KMS-11 (cell line): ENCODE measurements around the gene ZFAND3.

Experiments used
- H2AFZ ChIP-seq: fragments of 200-600 bp; sonication (generic); 2 replicates; pipeline ENCODE4 v1.6.1; 2016; ENCODE audit warnings: antibody characterized with exemption, mixed run types, low read depth
- H3K27ac ChIP-seq: fragments of 200-600 bp; sonication (generic); 2 replicates; pipeline ENCODE4 v1.6.1; 2016; ENCODE audit warnings: mild to moderate bottlenecking, mixed run types
- H3K27me3 ChIP-seq: fragments of 200-600 bp; sonication (generic); 2 replicates; pipeline ENCODE4 v1.6.1; 2017; ENCODE audit warnings: mild to moderate bottlenecking, low read depth, mixed run types, moderate library complexity; ENCODE audit not compliant: insufficient read depth
- H3K36me3 ChIP-seq: fragments of 200-600 bp; sonication (generic); 2 replicates; pipeline ENCODE4 v1.6.1; 2017; ENCODE audit warnings: mild to moderate bottlenecking, mixed run types; ENCODE audit not compliant: insufficient read depth
- H3K4me1 ChIP-seq: fragments of 200-600 bp; sonication (generic); 2 replicates; pipeline ENCODE4 v1.6.1; 2016; ENCODE audit warnings: mild to moderate bottlenecking, low read depth, mixed run types; ENCODE audit not compliant: poor library complexity, severe bottlenecking
- H3K4me2 ChIP-seq: fragments of 200-600 bp; sonication (generic); 2 replicates; pipeline ENCODE4 v1.7.0; 2016; ENCODE audit warnings: mild to moderate bottlenecking, mixed run types
- H3K4me3 ChIP-seq: fragments of 200-600 bp; sonication (generic); IDR thresholded peaks from 2 replicates; pipeline ENCODE4 v1.6.1; 2017; ENCODE audit warnings: low read depth, low read length, mixed read lengths; ENCODE audit not compliant: insufficient read depth
- H3K79me2 ChIP-seq: fragments of 200-600 bp; sonication (generic); 2 replicates; pipeline ENCODE4 v1.6.1; 2016; ENCODE audit warnings: low read depth, mixed run types; ENCODE audit not compliant: insufficient read depth
- H3K9ac ChIP-seq: fragments of 200-600 bp; sonication (generic); 2 replicates; pipeline ENCODE4 v1.6.1; 2016; ENCODE audit warnings: mild to moderate bottlenecking, mixed run types
- H4K20me1 ChIP-seq: fragments of 200-600 bp; sonication (generic); 2 replicates; pipeline ENCODE4 v1.6.1; 2016; ENCODE audit warnings: mild to moderate bottlenecking, mixed run types; ENCODE audit not compliant: insufficient read depth
- CTCF ChIP-seq: fragments of 200-600 bp; sonication (generic); conservative IDR thresholded peaks from 2 replicates; pipeline ENCODE4 v1.6.1; 2017; ENCODE audit warnings: low read depth, mild to moderate bottlenecking, antibody characterized with exemption, low read length, moderate library complexity, mixed read lengths

ZFAND3 gene

GRCh38 chr6:37982317-37982716 is 162.8 kb downstream of the ZFAND3 start:
- Histone ChIP-seq H3K4me3 (no peak overlapping the region), H3K27ac (no peak overlapping the region), H2AFZ (no peak overlapping the region), H3K9ac (no peak overlapping the region), H3K36me3 (no peaks in the 10 kb centered on the region), H4K20me1 (no peaks in the 10 kb centered on the region), H3K79me2 (peaks cover 29% of the 10 kb centered on the region; the same call in 1 of the 2 replicates), H3K27me3 (no peaks in the 10 kb centered on the region), H3K4me1 (peaks cover 18% of the 10 kb centered on the region), H3K4me2 (no peak overlapping the region)
- TF ChIP-seq CTCF = no peak

DNA sequence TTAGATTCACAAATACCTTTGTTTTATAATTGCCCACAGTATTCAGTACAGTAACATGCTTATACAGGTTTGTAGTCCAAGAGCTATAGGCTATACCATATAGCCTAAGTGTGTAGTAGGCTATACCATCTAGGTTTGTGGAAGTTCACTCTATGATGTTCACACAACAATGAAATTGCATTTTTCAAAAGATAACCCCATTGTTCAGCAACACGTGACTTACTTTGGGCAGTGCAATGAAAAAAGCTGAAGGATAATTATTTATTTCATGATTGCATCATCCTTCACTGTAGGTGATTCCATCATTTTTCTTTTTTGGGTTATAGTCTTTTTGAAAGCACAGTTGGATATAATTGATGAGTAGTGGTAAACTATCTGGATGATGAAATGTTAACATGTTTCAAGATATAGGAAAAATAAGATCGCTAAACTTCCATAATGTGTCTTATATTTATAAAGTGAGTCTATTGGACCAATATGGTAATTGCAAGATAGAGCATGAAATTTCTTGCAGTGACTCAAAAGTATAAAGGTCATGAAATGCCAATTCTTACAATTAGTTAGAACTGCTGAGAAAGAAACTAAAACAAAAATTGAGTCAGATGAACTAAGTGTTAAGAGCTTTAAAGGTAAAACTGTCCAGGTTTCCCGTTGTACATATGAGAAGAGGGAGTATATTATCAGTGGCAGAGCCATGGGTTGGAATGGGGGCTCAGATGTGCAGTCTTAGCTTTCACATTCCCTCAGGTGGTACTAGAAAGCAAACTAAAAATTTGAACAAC is 164.4 kb downstream of the ZFAND3 start:
- Histone ChIP-seq H3K79me2 (peaks cover 24% of the 10 kb centered on the region; the same call in 1 of the 2 replicates), H3K4me3 (no peak overlapping the region), H3K9ac (no peak overlapping the region), H2AFZ (no peak overlapping the region), H3K27ac (no peak overlapping the region), H4K20me1 (no peaks in the 10 kb centered on the region), H3K4me1 (peaks cover 18% of the 10 kb centered on the region), H3K27me3 (no peaks in the 10 kb centered on the region), H3K36me3 (no peaks in the 10 kb centered on the region), H3K4me2 (no peak overlapping the region)
- TF ChIP-seq CTCF = no peak

DNA sequence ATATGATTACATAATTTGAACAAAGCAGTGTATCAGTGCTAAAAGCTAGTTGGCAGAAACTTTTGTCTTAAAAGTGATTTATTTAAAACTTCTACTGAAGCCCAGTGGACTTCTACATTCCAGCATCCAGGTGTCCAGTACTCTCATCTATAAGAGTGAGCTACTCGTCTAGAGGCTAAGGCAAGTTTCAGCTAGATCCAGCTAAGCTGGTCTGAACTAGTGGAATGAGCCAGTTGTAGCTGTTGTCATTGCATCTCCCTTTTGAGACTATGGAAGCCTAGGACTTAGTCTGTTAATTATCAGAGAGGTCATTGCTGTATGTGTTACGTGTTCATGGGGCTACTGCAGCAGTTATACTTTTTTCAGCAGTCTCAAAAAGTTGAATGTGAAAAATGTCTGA is 165.1 kb downstream of the ZFAND3 start:
- Histone ChIP-seq H3K79me2 (peaks cover 20% of the 10 kb centered on the region; the same call in 1 of the 2 replicates), H3K4me1 (peaks cover 18% of the 10 kb centered on the region), H3K27ac (no peak overlapping the region), H2AFZ (no peak overlapping the region), H4K20me1 (no peaks in the 10 kb centered on the region), H3K4me2 (no peak overlapping the region), H3K36me3 (no peaks in the 10 kb centered on the region), H3K27me3 (no peaks in the 10 kb centered on the region), H3K4me3 (no peak overlapping the region), H3K9ac (no peak overlapping the region)
- no peak for TF ChIP-seq CTCF

GRCh38 chr6:37985355-37985754 is 165.8 kb downstream of the ZFAND3 start:
- Histone ChIP-seq H3K4me2 (no peak overlapping the region), H3K79me2 (peaks cover 16% of the 10 kb centered on the region; the same call in 1 of the 2 replicates), H4K20me1 (no peaks in the 10 kb centered on the region), H3K36me3 (no peaks in the 10 kb centered on the region), H3K27ac (no peak overlapping the region), H3K9ac (no peak overlapping the region), H3K4me1 (peaks cover 26% of the 10 kb centered on the region), H3K27me3 (no peaks in the 10 kb centered on the region), H2AFZ (no peak overlapping the region), H3K4me3 (no peak overlapping the region)
- no peak for TF ChIP-seq CTCF
